Measurements from ENCODE around the gene USP11. TPM values are rescaled to one million over a fixed set of nuclear protein-coding genes. Genes with fewer than 3 reads are reported as not detected.

Gene USP11
- total RNA-seq, 1 experiment from 2014 or later: 55.6 TPM

DNA sequence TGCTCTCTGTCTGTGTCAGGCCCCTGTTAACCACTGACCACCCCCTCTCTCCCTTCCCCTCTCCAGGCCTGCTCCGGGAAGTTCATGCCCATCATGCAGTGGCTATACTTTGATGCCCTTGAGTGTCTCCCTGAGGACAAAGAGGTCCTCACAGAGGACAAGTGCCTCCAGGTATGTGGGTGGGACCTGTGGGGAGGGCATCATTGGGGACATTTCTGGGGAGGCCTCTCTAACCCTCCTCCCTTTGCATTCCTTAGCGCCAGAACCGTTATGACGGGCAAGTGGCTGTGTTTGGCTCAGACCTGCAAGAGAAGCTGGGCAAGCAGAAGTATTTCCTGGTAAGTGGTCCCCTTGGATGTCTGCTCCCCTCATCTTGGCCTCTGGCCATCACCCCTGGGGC, 29.9 kb upstream of the USP11 start:
- DNase-seq (ENCODE audit: low read depth): no peak

- DNase-seq (ENCODE audit: low read depth): no peak
Observed at GRCh38 chrX:47204970-47205369, 27.8 kb upstream of the USP11 start.

DNA sequence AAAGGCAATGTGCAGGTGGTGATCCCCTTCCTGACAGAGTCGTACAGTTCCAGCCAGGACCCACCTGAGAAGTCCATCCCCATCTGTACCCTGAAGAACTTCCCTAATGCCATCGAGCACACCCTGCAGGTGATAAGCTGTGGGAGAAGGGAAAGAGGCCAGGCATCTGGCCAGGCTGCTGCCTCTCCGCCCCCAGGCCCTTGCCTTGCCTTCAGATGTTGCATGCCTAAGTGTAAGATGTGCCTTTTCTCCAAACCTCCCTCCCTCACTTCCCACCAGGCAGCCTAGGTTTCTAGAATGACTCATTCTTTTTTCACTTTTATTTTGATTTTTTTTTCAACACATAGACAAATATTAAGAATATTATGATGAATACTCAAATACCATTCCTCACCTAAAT, 26.5 kb upstream of the USP11 start:
- peak; percentile 69 for DNase-seq (ENCODE audit: low read depth)

DNA sequence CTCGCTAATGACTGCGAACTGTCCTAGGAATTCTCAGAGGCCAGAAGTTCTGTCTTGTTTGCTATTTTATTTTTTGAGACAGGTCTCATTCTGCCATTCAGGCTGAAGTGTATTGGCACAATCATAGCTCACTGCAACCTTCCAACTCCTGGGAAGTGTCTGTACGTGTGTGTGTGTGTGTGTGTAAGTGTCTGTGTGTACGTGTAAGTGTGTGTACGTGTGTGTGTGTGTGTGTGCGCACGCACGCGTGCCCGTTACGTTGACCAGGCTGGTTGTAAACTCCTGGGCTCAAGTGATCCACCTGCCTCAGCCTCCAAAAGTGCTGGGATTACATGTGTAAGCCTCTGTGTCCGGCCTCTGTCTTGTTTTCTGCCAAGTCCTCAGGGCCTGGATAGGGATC, 24.7 kb upstream of the USP11 start:
- DNase-seq (ENCODE audit: low read depth): no peak

DNA sequence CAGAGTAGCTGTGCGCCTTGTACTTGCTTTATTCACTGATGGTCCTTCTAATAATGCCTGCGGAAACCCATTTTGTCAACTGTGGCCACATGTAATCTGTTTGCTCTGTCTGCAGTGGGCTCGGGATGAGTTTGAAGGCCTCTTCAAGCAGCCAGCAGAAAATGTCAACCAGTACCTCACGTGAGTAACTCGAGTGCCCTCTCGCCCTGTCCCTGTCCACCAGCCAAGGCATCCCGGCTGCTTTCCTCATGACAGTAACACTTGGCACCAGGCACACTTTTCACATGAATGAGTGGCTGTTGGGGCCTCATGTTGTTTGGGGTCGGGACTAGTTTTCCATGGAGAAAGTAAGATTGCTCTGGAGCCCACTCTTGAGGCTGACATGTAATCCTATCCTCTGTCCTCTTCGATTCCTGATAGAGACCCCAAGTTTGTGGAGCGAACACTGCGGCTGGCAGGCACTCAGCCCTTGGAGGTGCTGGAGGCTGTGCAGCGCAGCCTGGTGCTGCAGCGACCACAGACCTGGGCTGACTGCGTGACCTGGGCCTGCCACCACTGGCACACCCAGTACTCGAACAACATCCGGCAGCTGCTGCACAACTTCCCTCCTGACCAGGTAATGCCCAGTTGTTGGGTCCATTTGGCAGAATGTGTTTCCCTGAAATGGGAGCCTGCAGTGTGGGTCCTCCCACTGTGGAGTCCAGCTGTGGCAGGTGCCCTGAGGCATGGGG, 23.1 kb upstream of the USP11 start:
- DNase-seq (ENCODE audit: low read depth): no peak

DNA sequence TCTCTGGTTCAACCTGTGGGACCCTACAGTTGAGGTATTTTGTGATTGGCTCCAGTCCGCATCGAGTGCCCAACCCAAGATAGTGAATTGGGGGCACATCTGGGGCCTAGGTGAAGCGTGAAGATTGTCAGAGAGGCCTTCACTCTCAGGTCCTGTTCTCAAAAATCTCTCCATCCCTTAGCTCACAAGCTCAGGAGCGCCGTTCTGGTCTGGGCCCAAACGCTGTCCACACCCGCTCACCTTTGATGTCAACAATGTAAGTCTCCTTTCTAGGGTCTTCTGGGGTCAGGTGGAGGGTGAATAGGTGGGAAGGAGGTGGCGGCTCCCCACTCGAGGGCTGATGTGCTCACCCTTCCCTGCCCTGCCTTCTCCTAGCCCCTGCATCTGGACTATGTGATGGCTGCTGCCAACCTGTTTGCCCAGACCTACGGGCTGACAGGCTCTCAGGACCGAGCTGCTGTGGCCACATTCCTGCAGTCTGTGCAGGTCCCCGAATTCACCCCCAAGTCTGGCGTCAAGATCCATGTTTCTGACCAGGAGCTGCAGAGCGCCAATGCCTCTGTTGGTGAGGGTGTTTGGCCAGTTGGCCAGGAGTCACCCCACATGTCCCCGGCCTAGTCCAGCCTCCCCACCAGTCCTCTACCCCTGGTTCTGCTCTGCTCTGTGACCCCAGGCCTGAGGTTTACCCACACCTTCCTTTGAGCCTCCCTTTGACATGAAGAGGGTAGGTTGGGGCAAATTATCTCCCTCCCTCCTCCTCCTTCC, 22.0 kb upstream of the USP11 start:
- no peak for DNase-seq (ENCODE audit: low read depth)

GRCh38 chrX:47212381-47213293, 20.2 kb upstream of the USP11 start:
- DNase-seq (ENCODE audit: low read depth): no peak

DNA sequence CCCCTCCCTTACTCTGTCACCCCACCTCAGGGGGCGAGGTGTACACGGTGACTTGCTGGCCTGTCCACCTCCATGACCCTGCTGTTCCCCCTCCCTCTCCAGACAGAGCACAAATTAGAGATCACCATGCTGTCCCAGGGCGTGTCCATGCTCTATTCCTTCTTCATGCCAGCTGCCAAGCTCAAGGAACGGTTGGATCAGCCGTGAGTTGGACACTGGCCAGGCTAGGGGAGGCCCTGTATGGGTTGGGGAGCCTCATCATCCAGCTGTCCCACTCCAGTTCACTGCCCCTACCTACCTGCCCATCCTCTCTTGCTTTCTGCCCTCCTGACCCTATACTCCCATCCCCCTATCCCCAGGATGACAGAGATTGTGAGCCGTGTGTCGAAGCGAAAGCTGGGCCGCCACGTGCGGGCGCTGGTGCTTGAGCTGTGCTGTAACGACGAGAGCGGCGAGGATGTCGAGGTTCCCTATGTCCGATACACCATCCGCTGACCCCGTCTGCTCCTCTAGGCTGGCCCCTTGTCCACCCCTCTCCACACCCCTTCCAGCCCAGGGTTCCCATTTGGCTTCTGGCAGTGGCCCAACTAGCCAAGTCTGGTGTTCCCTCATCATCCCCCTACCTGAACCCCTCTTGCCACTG, 18.3 kb upstream of the USP11 start:
- no peak for DNase-seq (ENCODE audit: low read depth)

DNA sequence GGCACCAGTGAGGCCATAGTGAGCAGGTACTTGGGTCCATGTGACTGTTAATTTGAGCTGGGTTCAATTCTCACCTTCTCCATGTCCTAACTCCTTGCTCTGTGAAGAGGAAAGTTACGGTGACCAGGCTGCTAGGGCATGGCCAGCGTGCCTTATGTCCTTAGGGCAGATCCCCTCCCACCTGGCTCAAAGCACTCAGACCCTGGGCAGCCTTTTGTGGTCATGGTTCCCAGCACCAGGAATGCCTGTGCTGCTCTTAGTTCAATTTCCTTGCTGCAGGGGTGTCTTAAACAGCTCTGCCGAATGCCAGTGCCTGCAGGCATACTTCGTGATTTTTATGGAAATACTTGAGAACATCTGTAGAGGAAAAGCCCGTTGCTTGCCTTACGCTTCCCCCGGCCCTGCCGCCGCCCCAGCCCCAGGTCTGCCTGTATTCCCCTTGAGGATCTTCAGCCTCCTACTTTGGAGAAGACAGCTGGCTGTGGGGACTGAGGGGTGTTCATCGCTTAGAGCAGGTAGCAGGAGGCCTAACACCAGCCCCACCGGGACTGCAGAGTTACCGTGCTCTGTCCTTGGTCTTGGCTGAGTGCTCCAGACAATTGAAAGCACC, 17.4 kb upstream of the USP11 start:
- peak; percentile 76 for DNase-seq (ENCODE audit: low read depth)

DNA sequence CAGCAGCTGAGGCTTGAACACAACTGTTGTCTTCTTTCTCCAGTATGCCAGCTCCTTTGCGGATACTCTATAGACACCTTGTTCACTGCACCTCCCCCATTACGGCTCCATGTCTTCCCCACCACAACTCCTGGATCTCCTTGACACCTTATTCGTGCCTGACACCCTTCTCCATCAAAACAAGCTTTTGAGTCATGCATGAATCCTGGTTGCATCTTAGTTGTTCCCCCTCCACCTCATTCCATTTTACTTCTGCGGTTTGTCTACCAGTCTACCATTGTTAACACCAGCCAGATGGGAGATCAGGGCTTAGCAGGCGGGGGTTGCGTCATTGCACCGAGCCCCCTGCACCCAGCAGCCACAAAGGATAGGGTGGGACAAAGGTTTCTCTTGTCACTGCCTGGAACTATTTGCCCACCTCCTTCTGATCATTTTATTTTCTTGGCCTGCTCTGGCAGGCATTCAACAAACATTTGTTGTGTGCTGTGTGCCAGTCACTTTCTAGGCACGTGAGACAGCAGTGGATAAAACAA, 16.4 kb upstream of the USP11 start:
- peak; percentile 72 for DNase-seq (ENCODE audit: low read depth)

- peak; percentile 95 for DNase-seq (ENCODE audit: low read depth)
Observed at GRCh38 chrX:47217121-47217851, 15.5 kb upstream of the USP11 start.

DNA sequence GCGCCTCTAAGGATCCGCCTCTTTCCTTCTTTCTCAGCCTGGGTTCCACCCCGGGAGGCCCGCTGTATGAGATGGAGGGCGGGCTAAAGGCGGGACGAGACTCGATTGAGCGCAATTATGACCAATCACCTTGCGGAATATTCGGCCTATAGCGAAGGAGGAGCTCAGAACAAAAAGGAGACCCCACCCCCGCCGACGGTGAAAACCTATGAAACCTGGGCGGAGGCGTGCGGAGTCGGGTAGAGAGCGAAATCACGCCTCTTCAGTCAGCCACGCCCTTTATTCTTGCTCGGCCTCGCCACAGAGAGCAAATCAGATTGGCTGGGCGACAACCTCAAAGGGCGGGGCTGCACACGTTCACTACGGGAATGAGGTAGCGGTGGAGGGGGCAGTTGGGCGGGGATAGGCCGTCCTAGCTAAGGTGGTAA, 14.9 kb upstream of the USP11 start:
- DNase-seq (ENCODE audit: low read depth): peak; percentile 98

- peak; percentile 79 for DNase-seq (ENCODE audit: low read depth)
Observed at GRCh38 chrX:47218280-47218919, 14.4 kb upstream of the USP11 start, which contains the start of gene CDK16. Gene CDK16, plus strand, starts transcription at chrX:47218681. Its CDS starts 4,877 bp downstream, at chrX:47223558.

- no peak for DNase-seq (ENCODE audit: low read depth)
Observed at GRCh38 chrX:47218920-47219815, 13.6 kb upstream of the USP11 start.

DNA sequence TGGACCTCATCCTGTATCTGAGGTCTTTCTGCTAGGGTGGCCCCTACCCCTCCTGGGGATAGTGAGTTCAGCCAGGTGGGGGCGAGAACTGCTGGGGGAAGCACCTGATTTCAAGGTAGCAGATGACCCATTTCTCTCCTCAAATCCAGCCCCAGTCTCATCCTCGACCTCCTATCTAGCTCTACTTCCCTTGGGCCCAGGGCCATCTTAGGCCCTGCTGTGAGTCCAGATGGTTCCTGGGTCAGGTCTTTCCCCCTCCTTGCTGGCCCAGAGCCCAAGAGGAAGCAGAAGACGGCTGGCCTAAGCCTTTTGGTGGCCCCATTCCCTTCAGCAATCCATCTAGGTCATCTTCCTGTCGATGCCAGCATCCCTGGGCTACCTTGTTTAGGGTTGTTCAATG, 11.1 kb upstream of the USP11 start:
- no peak for DNase-seq (ENCODE audit: low read depth)

GRCh38 chrX:47222751-47223350, 10.0 kb upstream of the USP11 start:
- DNase-seq (ENCODE audit: low read depth): no peak

DNA sequence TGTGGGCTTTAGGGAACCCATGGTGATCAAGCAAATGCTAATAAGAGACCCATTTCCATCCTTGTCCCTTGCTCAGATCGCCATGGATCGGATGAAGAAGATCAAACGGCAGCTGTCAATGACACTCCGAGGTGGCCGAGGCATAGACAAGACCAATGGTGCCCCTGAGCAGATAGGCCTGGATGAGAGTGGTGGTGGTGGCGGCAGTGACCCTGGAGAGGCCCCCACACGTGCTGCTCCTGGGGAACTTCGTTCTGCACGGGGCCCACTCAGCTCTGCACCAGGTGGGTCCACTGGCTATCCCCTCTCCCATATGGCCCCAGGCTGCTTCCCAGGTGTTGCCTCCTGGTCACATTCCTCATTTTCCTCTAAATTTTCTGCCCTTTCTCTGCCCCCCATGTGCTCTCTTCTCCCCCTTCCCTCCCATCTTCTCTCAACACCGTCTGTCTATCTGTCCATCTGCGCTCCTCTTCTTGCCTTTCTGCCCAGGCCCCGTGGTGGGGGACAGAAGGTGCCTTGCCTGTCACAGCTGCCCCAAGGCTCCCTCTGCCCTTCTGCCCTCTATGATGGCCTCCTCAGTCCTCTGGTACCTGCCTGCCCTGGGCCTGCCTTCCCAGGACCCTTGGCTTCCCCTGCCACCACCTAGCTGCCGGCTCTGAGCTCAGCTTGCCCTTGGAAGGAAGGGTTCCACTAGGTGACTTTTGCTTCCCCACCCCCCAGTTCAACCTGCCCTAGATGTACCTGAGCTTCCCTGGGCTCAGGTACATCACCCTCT, 9.1 kb upstream of the USP11 start:
- no peak for DNase-seq (ENCODE audit: low read depth)

Data from M059J (cell line).